HG03175 (cell line): Measurements from ENCODE around the gene EIF3D.
"Not testable (repeated sequence)": the region's sequence is repeated elsewhere in the genome, so short reads cannot be mapped to it uniquely, and the experiment has no call there.

ENCODE experiments used
- ATAC-seq: cut with Tn5 transposase; IDR thresholded peaks from one replicate; pipeline ENCODE4 v1.9.1; 2021; ENCODE audit warnings: mild to moderate bottlenecking, moderate library complexity; ENCODE audit not compliant: unreplicated experiment

EIF3D gene

GRCh38 chr22:36550701-36551495 lies 21.9 kb upstream of the EIF3D start:
- ATAC-seq, result no peak

DNA sequence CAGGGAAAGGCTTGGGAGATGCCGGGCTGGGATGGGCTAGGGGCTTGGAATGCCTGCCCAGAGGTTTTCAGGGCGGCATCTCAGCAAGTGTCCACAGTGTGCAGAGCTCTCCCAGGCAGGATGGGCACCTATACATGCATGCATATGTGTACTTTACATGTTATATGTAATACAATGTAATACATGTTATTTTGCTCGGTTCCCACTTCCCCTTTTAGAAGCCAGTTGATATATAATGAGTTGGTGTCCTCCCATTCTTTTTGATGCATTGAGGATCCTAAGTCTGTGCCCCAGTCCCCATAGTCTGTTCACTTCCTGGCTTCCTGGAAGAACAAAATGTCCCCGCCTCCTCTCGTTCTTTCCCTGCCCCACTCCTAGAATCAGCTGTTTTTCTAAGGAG lies 20.1 kb upstream of the EIF3D start:
- no peak for ATAC-seq

GRCh38 chr22:36548606-36549005 lies 19.6 kb upstream of the EIF3D start:
- no peak for ATAC-seq

DNA sequence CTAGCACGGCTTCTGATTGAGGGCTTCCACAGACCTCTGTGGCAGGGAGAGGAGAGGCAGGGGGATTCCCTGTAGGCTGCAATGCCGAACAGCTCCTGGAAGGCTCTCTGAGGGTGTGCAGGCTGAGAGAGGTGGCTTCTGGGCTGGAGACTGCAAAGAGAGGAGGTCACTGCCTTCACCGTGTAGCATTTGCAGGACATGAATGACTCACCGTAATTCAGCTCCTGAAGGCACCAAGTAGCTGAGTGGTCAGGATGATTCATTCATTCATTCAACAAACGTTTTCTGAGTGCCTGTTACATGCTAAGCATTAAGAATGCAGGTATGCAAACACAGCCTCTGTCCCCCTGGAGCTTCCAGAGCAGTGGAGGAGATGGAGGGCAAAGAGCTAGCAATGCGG lies 18.0 kb upstream of the EIF3D start:
- ATAC-seq, result no peak

- ATAC-seq, result no peak
Measured at GRCh38 chr22:36546092-36546804, 17.3 kb upstream of the EIF3D start.

GRCh38 chr22:36544107-36544620 lies 15.2 kb upstream of the EIF3D start:
- ATAC-seq, result no peak

- no peak for ATAC-seq
Measured at GRCh38 chr22:36541831-36542411, 13.0 kb upstream of the EIF3D start.

GRCh38 chr22:36540867-36541642 lies 12.1 kb upstream of the EIF3D start:
- ATAC-seq, result no peak

GRCh38 chr22:36538529-36538928 lies 9.6 kb upstream of the EIF3D start:
- no peak for ATAC-seq

- no peak for ATAC-seq
Measured at GRCh38 chr22:36536717-36537116, 7.8 kb upstream of the EIF3D start.

DNA sequence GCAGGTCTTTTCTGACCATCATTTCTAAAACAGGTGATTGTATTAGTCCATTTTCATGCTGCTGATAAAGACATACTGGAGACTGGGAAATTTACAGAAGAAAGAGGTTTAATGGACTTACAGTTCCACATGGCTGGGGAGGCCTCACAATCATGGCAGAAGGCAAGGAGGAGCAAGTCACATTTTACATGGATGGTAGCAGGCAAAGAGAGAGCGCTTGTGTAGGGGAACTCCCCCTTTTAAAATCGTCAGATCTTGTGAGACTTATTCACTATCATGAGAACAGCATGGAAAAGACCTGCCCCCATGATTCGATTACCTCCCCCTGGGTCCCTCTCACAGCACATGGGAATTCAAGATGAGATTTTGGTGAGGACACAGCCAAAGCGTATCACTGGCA lies 4.4 kb upstream of the EIF3D start:
- not testable (repeated sequence) for ATAC-seq

GRCh38 chr22:36532466-36532865 lies 3.5 kb upstream of the EIF3D start:
- ATAC-seq, result no peak

GRCh38 chr22:36528341-36528740 lies 625 bp downstream of the EIF3D start:
- no peak for ATAC-seq

DNA sequence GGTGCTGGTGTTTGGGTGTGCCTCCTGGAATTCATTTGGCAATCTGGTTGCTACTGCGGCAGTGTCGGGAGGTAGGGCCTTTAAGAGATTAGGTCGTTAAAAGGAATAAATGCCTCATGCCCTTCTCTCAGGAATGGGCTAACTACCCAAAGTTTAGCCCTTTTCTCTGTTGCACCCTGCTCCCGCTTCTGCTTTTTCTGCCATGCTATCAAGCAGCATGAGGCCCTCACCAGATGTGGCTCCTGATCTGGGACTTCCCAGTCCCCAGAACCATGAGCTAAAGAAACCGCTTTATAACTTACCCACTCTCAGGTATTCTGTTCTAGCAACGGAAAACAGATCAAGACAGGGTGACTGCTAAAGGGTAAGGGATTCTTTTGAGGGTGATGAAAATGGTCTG lies 6.3 kb downstream of the EIF3D start:
- ATAC-seq, result no peak

- ATAC-seq, result no peak
Measured at GRCh38 chr22:36520423-36520822, 8.5 kb downstream of the EIF3D start.

- ATAC-seq, result not testable (repeated sequence)
Measured at GRCh38 chr22:36519906-36520305, 9.1 kb downstream of the EIF3D start.

DNA sequence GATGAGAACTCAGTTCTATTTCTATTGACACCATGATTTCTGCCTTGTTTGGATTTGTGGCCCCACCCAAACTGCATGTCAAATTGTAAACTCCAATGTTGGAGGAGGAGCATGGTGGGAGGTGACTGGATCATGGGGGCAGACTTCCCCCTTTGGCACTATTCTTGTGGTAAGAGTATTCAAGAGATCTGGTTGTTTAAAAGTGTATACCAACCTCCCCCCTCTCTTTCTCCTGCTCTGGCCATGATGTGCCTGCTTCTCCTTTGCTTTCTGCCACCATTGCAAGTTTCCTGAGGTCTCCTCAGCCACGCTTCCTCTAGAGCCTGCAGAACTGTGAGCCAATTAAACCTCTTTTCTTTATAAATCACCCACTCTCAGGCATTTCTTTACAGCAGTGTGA lies 14.2 kb downstream of the EIF3D start:
- no peak for ATAC-seq

- no peak for ATAC-seq
Measured at GRCh38 chr22:36512991-36513390, 16.0 kb downstream of the EIF3D start.

DNA sequence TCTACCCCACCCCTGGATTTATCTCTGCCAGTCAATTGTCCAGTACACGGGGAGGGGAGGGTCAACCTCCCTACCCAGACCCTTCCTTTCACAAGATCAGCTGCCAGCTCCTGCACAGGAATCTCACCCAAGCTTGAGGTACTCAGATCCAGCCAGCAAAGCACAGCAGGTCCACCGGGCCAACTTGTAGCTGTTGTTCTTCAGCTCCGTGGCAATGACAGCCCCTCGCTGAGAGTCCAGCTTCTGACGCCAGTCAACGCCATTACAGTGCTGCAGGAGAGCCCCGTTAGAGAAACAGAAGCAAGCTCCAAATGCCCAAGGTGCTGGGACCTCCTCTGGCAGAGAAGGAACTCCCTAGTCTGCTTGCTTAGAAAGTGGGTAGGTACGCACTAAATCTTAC lies 16.6 kb downstream of the EIF3D start:
- no peak for ATAC-seq

- no peak for ATAC-seq
Measured at GRCh38 chr22:36510966-36511881, 17.7 kb downstream of the EIF3D start.
